Effector memory CD8-positive, alpha-beta T cell (primary cell): Measurements from ENCODE around the gene KIRREL1.

Source experiments
- ATAC-seq: fragments of 150-1000 bp; cut with Tn5 transposase; replicated peaks from 2 replicates; pipeline ENCODE4 v1.10.0; 2021; ENCODE audit warnings: mild to moderate bottlenecking, moderate library complexity
- DNase-seq, 3 experiments: peaks; one replicate each; pipeline ENCODE4 v3.0.0; 2021
- H3K27ac Mint-ChIP-seq, 2 donors: one replicate each; pipeline ENCODE4 v1.8.0; 2022; ENCODE audit warnings: mild to moderate bottlenecking in 2 of 2, mixed read lengths in 2 of 2, moderate library complexity in 2 of 2
- H3K27me3 Mint-ChIP-seq, 2 donors: one replicate each; pipeline ENCODE4 v1.8.0; 2022; ENCODE audit warnings: mixed read lengths in 2 of 2
- H3K36me3 Mint-ChIP-seq: one replicate; pipeline ENCODE4 v1.8.0; 2022; ENCODE audit warnings: mild to moderate bottlenecking, moderate library complexity, mixed read lengths; ENCODE audit not compliant: insufficient read depth
- H3K4me1 Mint-ChIP-seq, 2 donors: one replicate each; pipeline ENCODE4 v1.8.0; 2022; ENCODE audit warnings: low read depth in 2 of 2, mixed read lengths in 2 of 2
- H3K4me3 Mint-ChIP-seq, 2 donors: one replicate each; pipeline ENCODE4 v1.8.0; 2022; ENCODE audit warnings: mild to moderate bottlenecking in 2 of 2, mixed read lengths in 2 of 2, moderate library complexity in 2 of 2
- H3K9me3 Mint-ChIP-seq, 2 donors: one replicate each; pipeline ENCODE4 v1.8.0; 2022; ENCODE audit warnings: mixed read lengths in 2 of 2

KIRREL1 gene

DNA sequence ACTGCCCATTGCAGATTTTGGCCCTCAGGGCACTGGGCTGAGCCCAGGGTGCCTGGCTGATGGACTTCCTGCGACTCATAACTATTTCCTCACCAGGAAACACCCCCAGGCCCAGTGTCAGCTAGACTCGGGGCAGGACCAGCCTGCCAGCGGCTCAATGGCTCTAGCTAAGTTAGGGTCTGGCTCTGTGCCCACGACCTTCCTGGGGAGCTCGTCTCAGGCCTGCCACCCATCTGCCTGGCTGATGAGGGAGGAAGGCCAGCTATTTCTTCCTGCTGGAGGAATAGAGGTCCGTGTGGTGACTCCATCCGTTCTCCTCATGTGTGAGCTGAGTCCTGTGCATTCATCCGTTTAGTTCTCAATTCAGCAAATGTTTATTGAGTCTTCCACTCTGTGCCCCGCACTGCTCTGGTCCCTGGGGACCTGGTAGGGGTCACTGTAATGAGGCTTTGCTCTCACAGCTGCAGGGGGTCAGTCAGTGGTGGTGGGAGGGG lies 44.5 kb downstream of the KIRREL1 start:
- no peak for DNase-seq

GRCh38 chr1:158038793-158039192 lies 45.3 kb downstream of the KIRREL1 start:
- Mint-ChIP-seq H3K9me3 (no peaks in the 10 kb centered on the region), H3K4me1 (no peaks in the 10 kb centered on the region), H3K27ac (no peak overlapping the region), H3K4me3 (no peak overlapping the region), H3K36me3 (no peaks in the 10 kb centered on the region), H3K27me3 (peaks cover 26 to 52% of the 10 kb centered on the region in 2 donors)
- no peak for DNase-seq
- no peak for ATAC-seq

More for the DNA sequence above, 44.5 kb downstream of the KIRREL1 start:
- H3K27me3 Mint-ChIP-seq, result peaks cover 31 to 52% of the 10 kb centered on the region in 2 donors
- no peaks in the 10 kb centered on the region for H3K4me1 Mint-ChIP-seq
- H3K36me3 Mint-ChIP-seq, result no peaks in the 10 kb centered on the region
- no peak for ATAC-seq
- H3K27ac Mint-ChIP-seq, result no peak overlapping the region
- H3K9me3 Mint-ChIP-seq, result no peaks in the 10 kb centered on the region
- H3K4me3 Mint-ChIP-seq, result no peak overlapping the region

DNA sequence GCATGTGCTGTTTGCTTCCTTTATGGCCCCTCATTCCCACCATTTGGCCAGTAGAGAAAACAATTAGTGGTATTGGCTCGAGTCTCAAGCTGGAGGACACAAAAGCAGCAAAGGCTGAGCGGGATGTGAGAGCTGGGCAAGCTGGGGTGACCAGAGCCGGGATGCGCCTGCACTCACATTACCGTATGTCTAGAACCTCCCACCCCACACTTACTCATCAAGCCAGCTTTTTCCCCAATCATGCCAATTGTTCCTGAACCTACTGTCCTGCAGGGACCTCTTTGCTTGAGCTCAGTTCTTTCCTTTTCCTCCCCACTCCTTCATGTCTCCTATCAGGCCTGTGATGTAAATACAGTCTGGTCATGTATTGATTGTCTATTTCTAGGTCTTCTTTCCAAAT lies 45.9 kb downstream of the KIRREL1 start:
- Mint-ChIP-seq H3K36me3 (no peaks in the 10 kb centered on the region), H3K9me3 (no peaks in the 10 kb centered on the region), H3K4me1 (no peaks in the 10 kb centered on the region), H3K4me3 (no peak overlapping the region), H3K27ac (no peak overlapping the region), H3K27me3 (peaks cover 26 to 52% of the 10 kb centered on the region in 2 donors)
- ATAC-seq, result no peak
- DNase-seq, result no peak

- H3K9me3 Mint-ChIP-seq, result no peaks in the 10 kb centered on the region
- H3K4me1 Mint-ChIP-seq, result no peaks in the 10 kb centered on the region
- no peak overlapping the region for H3K4me3 Mint-ChIP-seq
- H3K27ac Mint-ChIP-seq, result no peak overlapping the region
- peaks cover 30 to 52% of the 10 kb centered on the region in 2 donors for H3K27me3 Mint-ChIP-seq
- DNase-seq (no peak), ATAC-seq (no peak)
- no peaks in the 10 kb centered on the region for H3K36me3 Mint-ChIP-seq
Observed at GRCh38 chr1:158040323-158040722, 46.9 kb downstream of the KIRREL1 start.

DNA sequence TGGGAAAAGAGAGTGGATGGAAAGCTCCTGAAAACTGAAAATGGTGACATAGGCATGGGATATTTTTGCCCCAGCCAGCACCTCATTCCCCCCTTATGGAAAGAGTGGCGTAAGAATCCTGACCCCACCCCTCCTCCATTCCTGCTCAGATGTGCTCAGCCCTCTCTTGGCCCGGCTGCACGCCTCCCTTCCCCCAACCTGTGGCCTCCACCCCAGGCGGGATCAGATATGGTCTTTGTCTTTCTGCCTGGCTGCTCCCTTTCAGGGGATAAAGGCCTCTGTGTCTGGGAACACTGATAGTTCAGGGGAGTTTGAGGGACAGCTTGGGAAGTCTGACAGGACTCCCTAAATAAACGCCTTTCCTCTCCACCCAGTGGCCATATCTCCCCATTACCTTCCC lies 49.8 kb downstream of the KIRREL1 start:
- no peak overlapping the region for H3K27ac Mint-ChIP-seq
- H3K4me1 Mint-ChIP-seq, result no peaks in the 10 kb centered on the region
- no peak for ATAC-seq
- DNase-seq, result no peak
- no peaks in the 10 kb centered on the region for H3K36me3 Mint-ChIP-seq
- peaks cover 37 to 51% of the 10 kb centered on the region in 2 donors for H3K27me3 Mint-ChIP-seq
- no peak overlapping the region for H3K4me3 Mint-ChIP-seq
- H3K9me3 Mint-ChIP-seq, result no peaks in the 10 kb centered on the region

DNA sequence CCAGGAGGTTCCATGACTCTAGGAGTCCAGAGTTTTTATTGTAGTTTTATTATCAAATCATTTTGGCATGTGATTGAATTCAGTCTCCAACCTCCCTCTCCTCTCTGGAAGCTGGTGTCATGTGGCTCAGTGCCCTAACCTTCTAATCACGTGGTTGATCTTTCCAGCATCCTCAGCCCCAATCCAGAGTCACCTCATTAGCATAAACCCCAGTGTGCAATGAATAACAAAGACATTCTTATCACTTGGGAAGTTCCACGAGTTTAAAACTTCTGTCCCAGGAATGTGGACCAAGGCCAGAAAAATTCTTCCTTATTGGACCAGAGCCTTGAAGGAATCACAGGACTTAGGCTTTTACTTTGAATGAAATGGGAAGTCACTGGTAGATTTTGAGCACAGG lies 52.2 kb downstream of the KIRREL1 start:
- no peaks in the 10 kb centered on the region for H3K9me3 Mint-ChIP-seq
- H3K4me3 Mint-ChIP-seq, result no peak overlapping the region
- no peak for DNase-seq
- no peak overlapping the region for H3K27ac Mint-ChIP-seq
- no peaks in the 10 kb centered on the region for H3K36me3 Mint-ChIP-seq
- no peak for ATAC-seq
- no peaks in the 10 kb centered on the region for H3K4me1 Mint-ChIP-seq
- H3K27me3 Mint-ChIP-seq, result peaks cover 29 to 33% of the 10 kb centered on the region in 2 donors

GRCh38 chr1:158046715-158047510 lies 53.5 kb downstream of the KIRREL1 start:
- DNase-seq, result no peak
- no peak overlapping the region for H3K27ac Mint-ChIP-seq
- H3K36me3 Mint-ChIP-seq, result no peaks in the 10 kb centered on the region
- no peaks in the 10 kb centered on the region for H3K9me3 Mint-ChIP-seq
- peaks cover 28 to 32% of the 10 kb centered on the region in 2 donors for H3K27me3 Mint-ChIP-seq
- no peak for ATAC-seq
- H3K4me1 Mint-ChIP-seq, result no peaks in the 10 kb centered on the region
- H3K4me3 Mint-ChIP-seq, result no peak overlapping the region

GRCh38 chr1:158048371-158049067 lies 55.1 kb downstream of the KIRREL1 start:
- H3K27ac Mint-ChIP-seq, result no peak overlapping the region
- no peak for DNase-seq
- no peaks in the 10 kb centered on the region for H3K4me1 Mint-ChIP-seq
- no peaks in the 10 kb centered on the region for H3K36me3 Mint-ChIP-seq
- no peak for ATAC-seq
- H3K9me3 Mint-ChIP-seq, result no peaks in the 10 kb centered on the region
- H3K27me3 Mint-ChIP-seq, result peaks cover 39% of the 10 kb centered on the region in 2 donors
- H3K4me3 Mint-ChIP-seq, result no peak overlapping the region

GRCh38 chr1:158049853-158050252 lies 56.4 kb downstream of the KIRREL1 start:
- Mint-ChIP-seq H3K4me1 (no peaks in the 10 kb centered on the region), H3K27me3 (peaks cover 46 to 51% of the 10 kb centered on the region in 2 donors), H3K27ac (no peak overlapping the region), H3K9me3 (no peaks in the 10 kb centered on the region), H3K4me3 (no peak overlapping the region), H3K36me3 (no peaks in the 10 kb centered on the region)
- ATAC-seq (no peak), DNase-seq (no peak)

DNA sequence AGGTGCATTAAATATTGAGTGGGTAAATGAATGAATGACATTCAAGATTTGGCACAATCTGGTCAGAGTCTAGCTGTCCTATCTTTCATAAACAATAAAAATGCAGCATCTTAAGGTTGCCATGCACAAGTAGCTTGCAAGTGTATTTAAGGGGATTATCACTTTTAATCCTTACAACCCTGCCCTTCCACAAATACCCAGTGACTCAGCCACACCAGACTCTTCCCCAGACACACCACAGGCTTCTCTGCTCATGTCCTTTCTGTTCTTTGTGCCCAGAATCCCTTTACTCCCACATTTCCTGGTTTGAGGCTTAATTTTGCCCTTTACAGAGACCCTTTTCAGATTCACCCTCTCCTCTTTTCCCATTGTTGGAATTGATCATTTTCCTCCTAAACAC lies 59.8 kb downstream of the KIRREL1 start:
- Mint-ChIP-seq H3K9me3 (no peaks in the 10 kb centered on the region), H3K27me3 (peaks cover 43 to 51% of the 10 kb centered on the region in 2 donors), H3K4me3 (no peak overlapping the region), H3K4me1 (no peaks in the 10 kb centered on the region), H3K27ac (no peak overlapping the region), H3K36me3 (no peaks in the 10 kb centered on the region)
- ATAC-seq (no peak), DNase-seq (no peak)

DNA sequence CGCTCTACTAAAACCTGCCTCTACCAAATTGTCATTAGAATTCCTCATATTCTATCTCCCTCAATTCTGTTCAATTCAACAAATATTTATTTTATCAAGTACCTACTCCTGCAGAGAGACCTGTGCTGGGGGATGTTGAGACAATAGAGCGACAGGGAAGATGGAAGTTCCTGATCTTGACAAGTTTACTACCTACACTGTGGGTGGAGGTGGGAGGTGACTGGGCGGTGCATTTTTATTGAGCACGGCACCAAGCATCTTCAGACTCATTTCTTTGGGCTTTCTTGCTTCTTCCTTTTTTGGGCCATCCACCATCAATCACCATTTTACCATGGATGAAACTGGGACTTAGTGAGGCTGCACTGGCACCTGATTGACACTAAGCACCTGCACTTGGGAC lies 61.3 kb downstream of the KIRREL1 start:
- Mint-ChIP-seq H3K4me3 (no peak overlapping the region), H3K27ac (no peak overlapping the region), H3K36me3 (no peaks in the 10 kb centered on the region), H3K4me1 (no peaks in the 10 kb centered on the region), H3K9me3 (no peaks in the 10 kb centered on the region), H3K27me3 (peaks cover 50 to 59% of the 10 kb centered on the region in 2 donors)
- ATAC-seq, result no peak
- DNase-seq, result no peak

DNA sequence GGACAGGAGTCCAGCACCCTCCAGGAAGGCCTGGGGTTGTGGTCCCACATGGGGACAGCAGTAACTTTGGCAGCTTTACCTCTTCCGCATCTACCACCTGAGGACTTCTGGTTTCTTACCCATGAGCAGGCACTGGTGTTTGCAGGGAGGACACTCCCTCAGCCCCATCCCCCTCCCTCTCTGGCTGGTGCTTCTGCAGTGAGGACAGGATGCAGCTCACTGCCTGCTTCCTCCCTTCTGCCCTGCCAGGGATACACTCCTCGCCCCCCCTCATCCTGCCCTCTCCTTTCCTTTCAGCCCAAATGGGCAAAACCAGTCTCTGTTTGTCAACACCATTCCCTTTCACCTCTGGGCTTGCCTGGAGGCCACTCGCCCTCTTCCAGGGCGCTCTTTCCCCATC lies 62.4 kb downstream of the KIRREL1 start:
- H3K4me3 Mint-ChIP-seq, result no peak overlapping the region
- no peaks in the 10 kb centered on the region for H3K4me1 Mint-ChIP-seq
- H3K27ac Mint-ChIP-seq, result no peak overlapping the region
- DNase-seq (no peak), ATAC-seq (no peak)
- H3K27me3 Mint-ChIP-seq, result peaks cover 56 to 69% of the 10 kb centered on the region in 2 donors
- H3K36me3 Mint-ChIP-seq, result no peaks in the 10 kb centered on the region
- H3K9me3 Mint-ChIP-seq, result no peaks in the 10 kb centered on the region

GRCh38 chr1:158056498-158056897 lies 63.1 kb downstream of the KIRREL1 start:
- DNase-seq (no peak), ATAC-seq (no peak)
- H3K4me1 Mint-ChIP-seq, result no peaks in the 10 kb centered on the region
- no peak overlapping the region for H3K4me3 Mint-ChIP-seq
- H3K27ac Mint-ChIP-seq, result no peak overlapping the region
- peaks cover 56 to 69% of the 10 kb centered on the region in 2 donors for H3K27me3 Mint-ChIP-seq
- H3K36me3 Mint-ChIP-seq, result no peaks in the 10 kb centered on the region
- H3K9me3 Mint-ChIP-seq, result no peaks in the 10 kb centered on the region
